ENCODE measurements around the gene TMEM144. TPM values are rescaled to one million over a fixed set of nuclear protein-coding genes. Genes with fewer than 3 reads are reported as not detected.

TMEM144 gene
- total RNA-seq, 1 experiment from 2014 or later: 5.4 TPM

GRCh38 chr4:158292156-158292555 is 81.9 kb downstream of the TMEM144 start:
- ATAC-seq (no peak), DNase-seq (no peak)
- H3K9me2 ChIP-seq (replicated peaks; ENCODE audit: low read length): no peaks in the 10 kb centered on the region
- CTCF ChIA-PET: no interaction called here
- no peaks in the 10 kb centered on the region for H3K36me3 ChIP-seq (ENCODE audit: low read depth, low read length)
- H3K27ac ChIP-seq (ENCODE audit: low read length): no peak overlapping the region
- H3K4me3 ChIP-seq (ENCODE audit: low read length): no peak overlapping the region
- no peak overlapping the region for H3K9ac ChIP-seq (ENCODE audit: low read length)
- TF ChIP-seq CTCF (conservative IDR thresholded peaks at IDR 0.05; ENCODE audit: low read depth, low read length) (no peak), EZH2phosphoT487 (IDR thresholded peaks at IDR 0.05; ENCODE audit: borderline replicate concordance, low read length) (no peak)
- H3K4me1 ChIP-seq (ENCODE audit: insufficient read depth, low read length): no peaks in the 10 kb centered on the region
- no TSS peak for BruUV-seq (replicated peaks)
- H4K20me1 ChIP-seq (ENCODE audit: low read length): no peaks in the 10 kb centered on the region
- H3K9me3 ChIP-seq (ENCODE audit: low read length): no peaks in the 10 kb centered on the region
- H3K27me3 ChIP-seq (ENCODE audit: low read length): no peaks in the 10 kb centered on the region
- no peak overlapping the region for H2AFZ ChIP-seq (ENCODE audit: low read length)
- H3K4me2 ChIP-seq (ENCODE audit: low read length): no peak overlapping the region
- no peaks in the 10 kb centered on the region for H3K79me2 ChIP-seq (ENCODE audit: low read length)
- POLR2A ChIA-PET (ENCODE audit: unreplicated experiment): no interaction called here
- intact Hi-C loops (cut with micrococcal nuclease): no loop called here
- H3F3A ChIP-seq (ENCODE audit: low read length, unreplicated experiment): no peaks in the 10 kb centered on the region

GRCh38 chr4:158295053-158295452 is 84.8 kb downstream of the TMEM144 start:
- no peak overlapping the region for H3K4me3 ChIP-seq (ENCODE audit: low read length)
- intact Hi-C loops (cut with micrococcal nuclease): no loop called here
- ATAC-seq (no peak), DNase-seq (no peak)
- H3K27me3 ChIP-seq (ENCODE audit: low read length): no peaks in the 10 kb centered on the region
- H3F3A ChIP-seq (ENCODE audit: low read length, unreplicated experiment): no peaks in the 10 kb centered on the region
- BruUV-seq (replicated peaks): no TSS peak
- peaks cover 8% of the 10 kb centered on the region; the same call in 1 of the 2 replicates for H3K4me1 ChIP-seq (ENCODE audit: insufficient read depth, low read length)
- H3K9ac ChIP-seq (ENCODE audit: low read length): no peak overlapping the region
- no peaks in the 10 kb centered on the region for H4K20me1 ChIP-seq (ENCODE audit: low read length)
- POLR2A ChIA-PET (ENCODE audit: unreplicated experiment): no interaction called here
- H3K4me2 ChIP-seq (ENCODE audit: low read length): no peak overlapping the region
- no peak overlapping the region for H2AFZ ChIP-seq (ENCODE audit: low read length)
- H3K9me2 ChIP-seq (replicated peaks; ENCODE audit: low read length): no peaks in the 10 kb centered on the region
- TF ChIP-seq EZH2 (IDR thresholded peaks at IDR 0.05; ENCODE audit: low read length, unreplicated experiment): no peak
- no peak for TF ChIP-seq EZH2phosphoT487 (IDR thresholded peaks at IDR 0.05; ENCODE audit: borderline replicate concordance, low read length)
- TF ChIP-seq CTCF (conservative IDR thresholded peaks at IDR 0.05; ENCODE audit: low read depth, low read length): no peak
- no peak overlapping the region for H3K27ac ChIP-seq (ENCODE audit: low read length)
- H3K79me2 ChIP-seq (ENCODE audit: low read length): no peaks in the 10 kb centered on the region
- no peaks in the 10 kb centered on the region for H3K9me3 ChIP-seq (ENCODE audit: low read length)
- no peaks in the 10 kb centered on the region for H3K36me3 ChIP-seq (ENCODE audit: low read depth, low read length)
- CTCF ChIA-PET: no interaction called here

GRCh38 chr4:158297866-158298265 is 87.6 kb downstream of the TMEM144 start:
- no peak for TF ChIP-seq EZH2phosphoT487 (IDR thresholded peaks at IDR 0.05; ENCODE audit: borderline replicate concordance, low read length)
- no peak for TF ChIP-seq EZH2 (IDR thresholded peaks at IDR 0.05; ENCODE audit: low read length, unreplicated experiment)
- TF ChIP-seq CTCF (conservative IDR thresholded peaks at IDR 0.05; ENCODE audit: low read depth, low read length): no peak
- Histone ChIP-seq H2AFZ (ENCODE audit: low read length) (no peak overlapping the region), H3K4me2 (ENCODE audit: low read length) (no peak overlapping the region), H4K20me1 (ENCODE audit: low read length) (no peaks in the 10 kb centered on the region), H3K9me3 (ENCODE audit: low read length) (no peaks in the 10 kb centered on the region), H3K9me2 (replicated peaks; ENCODE audit: low read length) (no peaks in the 10 kb centered on the region), H3K79me2 (ENCODE audit: low read length) (no peaks in the 10 kb centered on the region), H3K4me3 (ENCODE audit: low read length) (no peak overlapping the region), H3F3A (ENCODE audit: low read length, unreplicated experiment) (no peaks in the 10 kb centered on the region), H3K9ac (ENCODE audit: low read length) (no peak overlapping the region), H3K27ac (ENCODE audit: low read length) (no peak overlapping the region), H3K27me3 (ENCODE audit: low read length) (no peaks in the 10 kb centered on the region), H3K4me1 (ENCODE audit: insufficient read depth, low read length) (peaks cover 20% of the 10 kb centered on the region), H3K36me3 (ENCODE audit: low read depth, low read length) (no peaks in the 10 kb centered on the region)
- no peak for ATAC-seq
- POLR2A ChIA-PET (ENCODE audit: unreplicated experiment): no interaction called here
- intact Hi-C loops (cut with micrococcal nuclease): no loop called here
- no peak for DNase-seq
- no TSS peak for BruUV-seq (replicated peaks)
- CTCF ChIA-PET: no interaction called here

Measured in PC-3 (cell line).